GM10248 (cell line): ENCODE measurements around the gene FUT8.

Source experiments
- CTCF ChIA-PET: fragments of 300-600 bp; sonication (Branson Sonifier 250); formaldehyde crosslinking; extraction: SDS; loops from one replicate; lab custom pipeline; 2021; ENCODE audit warnings: antibody characterized with exemption; lab: Yijun Ruan, JAX
- POLR2A ChIA-PET: fragments of 350-650 bp; sonication (Branson Sonifier 250); formaldehyde crosslinking; extraction: SDS; loops from one replicate; lab custom pipeline; 2020; ENCODE audit warnings: antibody characterized with exemption; lab: Yijun Ruan, JAX
- DNase-seq: peaks from one replicate; pipeline ENCODE4 v3.0.0; 2012; ENCODE audit errors: extremely low spot score
- CTCF ChIP-seq: IDR thresholded peaks from 2 replicates; pipeline ENCODE4 v1.5.1; 2012; ENCODE audit warnings: mild to moderate bottlenecking, low read depth; ENCODE audit errors: extremely low read depth, missing control alignments, control extremely low read depth

FUT8 gene

GRCh38 chr14:65594153-65594881, 181.8 kb downstream of the FUT8 start:
- DNase-seq, result no peak
- no peak for TF ChIP-seq CTCF
- ChIA-PET CTCF (no interaction called here), POLR2A (no interaction called here)

GRCh38 chr14:65594882-65595237, 182.3 kb downstream of the FUT8 start:
- ChIA-PET POLR2A (no interaction called here), CTCF (no interaction called here)
- no peak for TF ChIP-seq CTCF
- no peak for DNase-seq

- no peak for TF ChIP-seq CTCF
- POLR2A ChIA-PET, result no interaction called here
- CTCF ChIA-PET, result interaction anchor here (0.7 kb wide), 1 partner anchor 22 kb away, joined by 3 read pairs; no protein-coding TSS in a partner anchor
- DNase-seq, result no peak
Observed at GRCh38 chr14:65599375-65599774, 186.8 kb downstream of the FUT8 start.

- no peak for TF ChIP-seq CTCF
- CTCF ChIA-PET, result interaction anchor here (1.3 to 1.6 kb wide), 2 partner anchors 9 to 22 kb away, joined by 3 to 6 read pairs; no protein-coding TSS in a partner anchor
Observed at GRCh38 chr14:65600742-65601141, 188.2 kb downstream of the FUT8 start.

GRCh38 chr14:65604535-65604934, 192.0 kb downstream of the FUT8 start:
- DNase-seq, result no peak
- no peak for TF ChIP-seq CTCF
- POLR2A ChIA-PET, result no interaction called here
- CTCF ChIA-PET, result no interaction called here

More at GRCh38 chr14:65600742-65601141, 188.2 kb downstream of the FUT8 start:
- DNase-seq, result no peak
- POLR2A ChIA-PET, result no interaction called here

GRCh38 chr14:65604936-65605335, 192.4 kb downstream of the FUT8 start:
- no peak for TF ChIP-seq CTCF
- POLR2A ChIA-PET, result no interaction called here
- no peak for DNase-seq
- CTCF ChIA-PET, result no interaction called here
